Panc1 (cell line): Measurements from ENCODE around the gene HAUS8. TPM values are rescaled to one million over a fixed set of nuclear protein-coding genes. Genes with fewer than 3 reads are reported as not detected.

Experiments used
- ATAC-seq: fragments of 200-7000 bp; cut with Tn5 transposase; 2 replicates; pipeline ENCODE4 v1.9.1; 2020; ENCODE audit warnings: mild to moderate bottlenecking, moderate library complexity
- BruUV-seq: library from RNA; stranded (reverse); fragments of 400-500 nt; replicated peaks from 2 replicates; lab custom pipeline; 2021; lab: Mats Ljungman, UMichigan
- CTCF ChIA-PET: fragments of 300-600 bp; sonication (Branson Sonifier 250); formaldehyde crosslinking; loops from one replicate; lab custom pipeline; 2022; ENCODE audit warnings: antibody characterized with exemption; lab: Charles Lee
- POLR2A ChIA-PET: fragments of 300-600 bp; sonication (Branson Sonifier 250); formaldehyde crosslinking; loops from one replicate; lab custom pipeline; 2022; ENCODE audit warnings: antibody characterized with exemption; lab: Charles Lee
- DNase-seq: peaks from one replicate; pipeline ENCODE4 v3.0.0-alpha.2; 2010; ENCODE audit warnings: low read depth, low spot score
- H3K27ac ChIP-seq: 2 replicates; pipeline ENCODE4 v1.5.1; 2011; ENCODE audit warnings: mild to moderate bottlenecking, low read length, inconsistent platforms
- H3K27me3 ChIP-seq: fragments of 200-500 bp; sonication (Bioruptor generic); 2 replicates; pipeline ENCODE4 v1.6.0; 2014; ENCODE audit warnings: low read length, inconsistent platforms; ENCODE audit not compliant: control insufficient read depth, insufficient read depth
- H3K36me3 ChIP-seq: fragments of 200-500 bp; sonication (Bioruptor generic); 2 replicates; pipeline ENCODE4 v1.5.1; 2014; ENCODE audit warnings: inconsistent platforms, mild to moderate bottlenecking, low read length, moderate library complexity; ENCODE audit not compliant: control insufficient read depth, insufficient read depth
- H3K4me1 ChIP-seq: 2 replicates; pipeline ENCODE4 v1.5.1; 2011; ENCODE audit warnings: inconsistent platforms, mild to moderate bottlenecking, low read length, moderate library complexity; ENCODE audit not compliant: control insufficient read depth, insufficient read depth
- H3K4me3 ChIP-seq, 2 experiments: 2 replicates each; pipeline ENCODE4 v1.5.1; 2011 to 2012; ENCODE audit warnings: low read depth in 2 of 2, low read length in 2 of 2, mild to moderate bottlenecking in 2 of 2, inconsistent platforms in 1 of 2, moderate library complexity in 1 of 2
- H3K9me3 ChIP-seq: fragments of 200-500 bp; sonication (Bioruptor generic); 2 replicates; pipeline ENCODE4 v1.5.1; 2014; ENCODE audit warnings: low read depth, mild to moderate bottlenecking, inconsistent platforms, low read length, moderate library complexity; ENCODE audit not compliant: control insufficient read depth, insufficient read depth
- CTCF ChIP-seq: fragments of 450-650 bp; IDR thresholded peaks from 2 replicates; pipeline ENCODE4 v1.5.1; 2017; ENCODE audit warnings: mild to moderate bottlenecking
- POLR2AphosphoS5 ChIP-seq: IDR thresholded peaks from 2 replicates; pipeline ENCODE4 v1.6.1; 2012; ENCODE audit warnings: mild to moderate bottlenecking, low read depth, low read length, moderate library complexity
- REST ChIP-seq, 2 experiments: IDR thresholded peaks; 2 replicates each; pipeline ENCODE4 v1.6.1; 2011 to 2012; ENCODE audit warnings: low read depth in 2 of 2, control low read depth in 1 of 2, low read length in 1 of 2, mild to moderate bottlenecking in 1 of 2, moderate library complexity in 1 of 2; ENCODE audit not compliant: insufficient read depth in 1 of 2
- SIN3A ChIP-seq: IDR thresholded peaks from 2 replicates; pipeline ENCODE4 v1.6.1; 2012; ENCODE audit warnings: low read depth, mild to moderate bottlenecking, low read length, moderate library complexity, borderline replicate concordance; ENCODE audit not compliant: insufficient read depth
- TCF7L2 ChIP-seq: IDR thresholded peaks from 2 replicates; pipeline ENCODE4 v1.6.1; 2011; ENCODE audit warnings: mild to moderate bottlenecking, low read depth, low read length, inconsistent platforms
- in situ Hi-C: cut with HindIII; loops from 2 replicates; pipeline ENCODE4 v1.10.0; 2016; ENCODE audit warnings: low sequenced_read_pairs, low pct_unique_long_range_greater_than_20kb
- intact Hi-C: fragments of 100-400 bp; cut with micrococcal nuclease; formaldehyde crosslinking; loops from one replicate; pipeline ENCODE4 v1.10.0; 2022; ENCODE audit not compliant: unreplicated experiment
- total RNA-seq: library from RNA; stranded (reverse); gene quantifications from one replicate; pipeline ENCODE4 v1.2.1, GENCODE V29; 2021; ENCODE audit not compliant: unreplicated experiment

HAUS8 gene
- total RNA-seq, 1 experiment from 2014 or later: 18.2 TPM

- Histone ChIP-seq H3K27ac (no peak overlapping the region), H3K36me3 (no peaks in the 10 kb centered on the region), H3K4me3 (no peak overlapping the region), H3K27me3 (no peaks in the 10 kb centered on the region), H3K9me3 (no peaks in the 10 kb centered on the region), H3K4me1 (peaks cover 17% of the 10 kb centered on the region)
- intact Hi-C loops: no loop called here
- DNase-seq (no peak), ATAC-seq (no peak)
- POLR2A ChIA-PET: no interaction called here
- TF ChIP-seq POLR2AphosphoS5 (no peak), SIN3A (no peak), REST (IDR thresholded peaks at IDR 0.05; ENCODE audit: insufficient read depth in 1 of 2, low read depth in 2 of 2, low read length in 1 of 2) (no peak), TCF7L2 (no peak), CTCF (no peak)
- CTCF ChIA-PET: no interaction called here
- BruUV-seq: no TSS peak
- in situ Hi-C loops: no loop called here
These were observed 36.5 kb upstream of the HAUS8 start for GRCh38 chr19:17111766-17112165.

- CTCF ChIA-PET: no interaction called here
- H3K27me3 ChIP-seq: no peaks in the 10 kb centered on the region
- DNase-seq: no peak
- H3K4me3 ChIP-seq: no peak overlapping the region
- in situ Hi-C loops: no loop called here
- ATAC-seq: no peak
- BruUV-seq: no TSS peak
- no peaks in the 10 kb centered on the region for H3K36me3 ChIP-seq
- H3K9me3 ChIP-seq: no peaks in the 10 kb centered on the region
- no peak overlapping the region for H3K27ac ChIP-seq
- TF ChIP-seq TCF7L2: no peak
- TF ChIP-seq CTCF: no peak
- TF ChIP-seq REST (IDR thresholded peaks at IDR 0.05; ENCODE audit: insufficient read depth in 1 of 2, low read depth in 2 of 2, low read length in 1 of 2): no peak
- no peak for TF ChIP-seq POLR2AphosphoS5
- no peak for TF ChIP-seq SIN3A
- intact Hi-C loops: no loop called here
- peaks cover 17% of the 10 kb centered on the region for H3K4me1 ChIP-seq
- POLR2A ChIA-PET: interaction anchor here (0.6 kb wide), 1 partner anchor 37 kb away, joined by 17 read pairs; no protein-coding TSS in a partner anchor
These were observed 35.3 kb upstream of the HAUS8 start for GRCh38 chr19:17110599-17110966.
